GM19025 (cell line): Measurements from ENCODE around the gene USP4.

Experiments
- ATAC-seq: cut with Tn5 transposase; IDR thresholded peaks from one replicate; pipeline ENCODE4 v1.9.1; 2021; ENCODE audit warnings: mild to moderate bottlenecking, low read depth, moderate library complexity; ENCODE audit not compliant: unreplicated experiment

USP4 gene

GRCh38 chr3:49302613-49303012, 37.2 kb downstream of the USP4 start:
- no peak for ATAC-seq

- no peak for ATAC-seq
Observed at GRCh38 chr3:49300595-49300994, 39.3 kb downstream of the USP4 start.

DNA sequence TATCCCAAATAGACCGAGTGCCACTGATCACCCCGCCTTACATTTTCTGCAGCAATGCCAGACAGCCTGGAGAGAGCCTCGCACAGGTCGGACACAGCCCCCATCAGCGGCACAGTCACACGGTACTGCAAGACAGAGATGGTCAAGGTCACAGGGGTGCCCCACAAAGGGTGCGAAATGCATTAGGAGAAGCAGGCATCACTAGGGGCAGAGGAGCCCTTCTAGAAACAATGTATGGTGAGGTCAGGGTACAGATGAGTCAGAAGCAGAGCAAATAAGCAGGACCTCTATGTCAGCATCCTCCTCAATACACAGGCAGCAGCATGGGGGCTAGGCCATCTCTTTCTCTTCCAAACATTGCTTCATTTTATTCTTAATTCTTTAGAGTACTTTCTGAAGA, 41.3 kb downstream of the USP4 start:
- no peak for ATAC-seq

- no peak for ATAC-seq
Observed at GRCh38 chr3:49296781-49297411, 43.0 kb downstream of the USP4 start.

DNA sequence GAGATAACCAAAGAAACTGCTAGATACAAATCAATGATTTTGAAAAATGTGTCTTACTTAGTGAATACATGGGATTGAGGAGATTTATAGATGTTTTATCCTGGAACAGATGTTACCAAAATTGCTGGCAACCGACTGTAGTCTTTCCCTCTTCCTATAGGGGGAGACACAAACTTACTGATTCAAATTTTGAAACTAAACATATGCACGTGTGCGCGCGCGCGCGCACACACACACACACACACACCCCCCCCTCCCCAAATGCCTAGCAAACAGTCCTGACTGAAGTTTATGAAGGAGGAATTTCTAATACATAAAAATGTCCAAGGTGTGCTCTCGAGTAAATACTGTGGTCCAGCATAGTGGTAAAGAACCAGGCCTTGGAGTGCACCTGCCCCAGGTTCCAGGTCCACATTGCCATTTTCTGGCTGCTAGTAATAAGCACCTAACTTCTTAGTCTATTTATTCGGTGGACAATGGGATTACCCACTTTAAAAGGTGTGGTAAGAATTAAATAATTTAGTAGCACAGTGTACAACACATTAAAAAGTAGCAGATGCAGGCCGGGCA, 44.3 kb downstream of the USP4 start:
- no peak for ATAC-seq

DNA sequence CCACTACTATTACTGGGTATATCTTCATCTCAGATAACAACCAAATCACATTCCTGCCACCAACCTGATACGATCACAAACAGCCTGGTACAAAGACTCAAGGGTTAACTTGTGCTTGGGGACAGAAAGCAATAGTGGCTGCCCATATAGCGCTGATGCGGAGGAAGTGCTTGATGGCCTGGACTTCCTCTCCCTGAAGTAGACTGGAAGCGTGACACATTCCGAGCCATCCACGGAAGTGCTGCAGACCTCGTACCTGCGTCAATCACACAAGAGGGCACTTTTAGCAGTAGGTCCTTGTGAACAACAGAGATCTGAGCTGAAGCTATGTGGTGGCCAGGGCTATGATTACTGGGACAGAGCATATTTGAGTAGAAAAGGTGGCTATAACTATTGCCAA, 45.5 kb downstream of the USP4 start:
- no peak for ATAC-seq

DNA sequence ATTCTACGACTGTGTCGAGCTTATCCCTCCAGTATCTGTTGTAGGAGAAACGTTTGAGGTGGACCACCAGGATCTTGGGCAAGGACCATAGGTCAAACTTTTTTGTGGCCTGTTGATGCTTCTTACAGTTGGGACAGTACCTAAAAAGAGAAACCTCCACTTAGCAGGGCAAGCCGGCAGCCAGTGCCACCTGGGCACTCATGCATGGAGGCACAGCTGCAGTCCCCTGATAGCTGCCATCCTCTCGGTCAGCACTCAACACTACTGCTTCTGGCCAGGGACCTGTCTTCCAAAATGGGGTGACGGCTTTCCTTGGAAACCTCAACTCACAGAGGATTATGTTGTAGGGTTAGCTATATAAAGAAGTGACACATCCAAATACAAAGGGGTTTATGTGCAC, 55.9 kb downstream of the USP4 start:
- ATAC-seq = no peak

DNA sequence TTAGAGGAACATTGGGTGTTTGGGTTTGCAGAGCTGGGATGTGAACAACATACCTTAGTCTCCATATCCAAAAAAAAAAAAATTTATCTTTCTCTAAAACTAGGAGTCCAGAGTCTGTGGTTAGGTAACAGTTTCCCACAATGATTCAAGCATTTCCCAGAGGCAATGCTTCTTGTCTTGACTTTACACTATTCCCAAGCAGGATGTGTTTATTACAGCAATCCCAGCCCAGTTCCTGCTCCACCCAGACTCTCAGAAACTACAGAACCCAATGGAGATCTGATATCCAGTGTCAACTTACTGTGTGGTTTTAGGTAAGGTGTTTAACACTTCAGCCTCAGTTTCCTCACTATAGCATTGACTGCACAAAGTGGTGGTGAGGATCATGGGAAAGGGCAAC, 60.5 kb downstream of the USP4 start:
- ATAC-seq = no peak

DNA sequence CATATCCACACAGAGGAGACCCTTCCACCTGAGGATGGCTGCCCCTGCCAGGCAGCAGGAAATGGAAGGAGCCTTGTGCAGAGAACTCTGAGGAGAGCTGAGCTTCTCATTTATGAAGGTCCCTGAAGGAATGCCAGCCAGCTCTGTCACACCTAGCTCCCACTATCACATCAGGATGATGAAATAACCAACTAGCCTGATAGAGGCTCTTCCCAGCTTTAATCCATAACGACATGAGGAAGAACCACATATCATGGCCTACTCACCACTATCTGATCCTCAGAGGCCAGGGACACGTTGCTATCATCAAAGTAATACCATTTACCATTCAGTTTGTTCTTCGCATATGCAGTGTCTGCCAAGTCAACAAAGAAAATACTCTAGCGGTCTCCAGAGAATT, 61.3 kb downstream of the USP4 start:
- ATAC-seq = no peak

DNA sequence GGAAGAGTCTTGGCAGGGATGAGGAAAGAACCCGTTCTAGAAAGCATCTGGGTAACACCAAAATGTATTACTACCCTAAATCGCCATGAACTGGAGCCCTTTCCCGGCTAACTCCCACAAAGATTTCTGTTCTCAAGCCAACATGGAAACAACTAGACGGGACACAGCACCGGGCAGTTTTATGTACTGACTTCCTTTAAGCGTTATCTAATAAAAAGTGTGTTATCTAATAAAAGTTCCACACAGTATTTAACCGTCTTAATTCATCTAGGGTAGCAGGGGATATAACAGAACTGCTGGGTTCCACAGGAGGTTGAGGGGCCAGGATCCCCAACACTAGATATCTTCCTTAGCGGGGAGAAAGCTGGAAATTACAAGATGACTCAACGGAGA, 62.5 kb downstream of the USP4 start:
- no peak for ATAC-seq

DNA sequence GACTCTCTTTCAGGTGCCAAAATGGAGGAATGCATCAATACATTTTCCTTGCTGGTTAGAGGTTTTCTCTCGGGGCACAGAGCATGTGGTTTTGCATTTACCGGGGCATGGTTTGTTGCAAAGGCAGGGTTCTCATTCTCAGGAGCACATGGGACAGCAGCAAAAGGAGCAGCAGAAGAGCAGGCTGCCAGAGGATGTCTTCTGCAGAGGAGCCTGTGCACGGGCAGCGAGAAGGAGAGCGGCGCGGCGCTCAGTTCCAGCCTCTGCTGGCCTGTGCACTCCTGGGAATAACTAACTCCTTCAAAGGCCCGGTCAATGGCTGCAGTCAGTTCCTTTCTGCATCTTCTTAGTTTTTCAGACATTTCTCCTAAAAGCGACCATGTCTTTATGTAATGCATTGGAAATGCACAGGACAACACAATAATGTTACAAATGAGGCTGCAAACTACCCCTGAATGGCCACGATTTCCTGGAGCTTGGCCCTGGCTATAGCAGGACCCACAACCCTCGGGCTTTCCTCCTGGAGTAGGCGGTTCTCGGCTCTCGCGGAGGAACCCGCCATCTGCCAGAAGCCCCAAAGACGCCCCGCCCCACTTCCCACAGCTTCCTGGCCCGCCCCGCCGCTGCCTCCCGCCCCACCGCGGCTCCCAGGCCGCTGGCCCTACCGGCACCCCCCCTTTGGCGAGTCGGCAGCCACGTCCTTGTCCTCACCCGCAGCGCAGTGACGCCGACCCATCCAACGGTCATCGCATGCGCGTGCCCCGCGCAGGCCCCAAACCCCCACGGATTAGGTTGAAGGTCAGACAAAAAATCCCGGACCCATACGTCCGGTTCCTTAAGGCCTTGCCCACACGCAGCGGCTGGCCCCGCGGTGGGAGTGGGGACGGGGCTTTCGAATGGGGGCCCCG, 63.1 kb downstream of the USP4 start, which contains the start of gene C3orf62:
TSS of gene C3orf62 (minus strand) at position 758 of the 908 bp plus-strand sequence. CDS start at position 398, 360 bp downstream.
- ATAC-seq = peak; percentile 63

GRCh38 chr3:49273825-49274532, 65.9 kb downstream of the USP4 start:
- ATAC-seq = no peak

- no peak for ATAC-seq
Observed at GRCh38 chr3:49271047-49271446, 68.8 kb downstream of the USP4 start.

DNA sequence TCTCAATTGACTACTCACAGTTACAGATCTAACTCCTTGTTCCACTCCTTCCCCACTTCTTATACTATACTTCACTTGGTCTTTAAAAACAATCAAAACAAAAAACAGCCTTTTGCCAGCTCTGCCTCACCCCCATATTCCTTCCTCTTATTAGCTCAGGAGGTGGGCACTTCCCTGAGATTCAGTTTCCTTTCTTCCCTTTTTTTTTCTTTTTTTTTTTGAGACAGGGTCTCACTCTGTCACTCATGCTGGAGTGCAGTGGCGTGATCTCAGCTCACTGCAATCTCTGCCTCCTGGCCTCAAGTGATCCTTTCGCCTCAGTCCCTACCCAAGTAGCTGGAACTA, 69.7 kb downstream of the USP4 start:
- no peak for ATAC-seq

DNA sequence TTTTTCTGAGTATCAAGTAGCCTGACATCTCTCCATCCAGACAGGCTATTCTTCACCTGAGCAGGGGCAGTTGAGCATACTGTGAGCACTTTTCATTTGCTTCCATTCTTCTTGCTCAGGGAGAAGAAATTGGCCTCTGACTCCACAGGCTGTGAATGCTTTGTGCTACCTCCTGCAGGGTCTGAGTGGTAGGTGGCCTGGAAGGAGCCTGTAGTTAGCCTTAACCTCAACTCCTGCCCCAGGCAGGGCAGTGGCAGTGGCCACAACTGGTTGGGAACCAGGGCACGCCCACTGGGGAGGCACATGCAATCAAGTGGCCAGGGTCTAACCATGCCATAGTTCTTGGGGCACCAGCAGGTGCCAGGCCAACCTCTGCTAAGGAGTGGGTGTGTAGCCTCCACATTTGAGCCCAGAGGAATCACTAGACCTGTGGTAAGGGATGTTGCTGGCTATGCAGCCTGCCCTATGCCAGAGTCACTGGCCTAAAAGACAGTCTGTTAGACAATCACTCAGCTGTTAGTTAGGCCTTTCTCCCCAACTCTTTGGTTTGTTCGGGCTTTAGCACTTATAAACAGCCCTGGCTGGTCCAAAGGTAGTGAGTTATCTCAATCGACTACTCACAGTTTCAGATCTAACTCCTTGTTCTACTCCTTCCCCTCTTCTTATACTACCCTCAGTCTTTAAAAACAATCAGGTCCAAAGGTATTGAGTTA, 70.3 kb downstream of the USP4 start:
- no peak for ATAC-seq

- ATAC-seq = no peak
Observed at GRCh38 chr3:49266410-49267095, 73.3 kb downstream of the USP4 start.

DNA sequence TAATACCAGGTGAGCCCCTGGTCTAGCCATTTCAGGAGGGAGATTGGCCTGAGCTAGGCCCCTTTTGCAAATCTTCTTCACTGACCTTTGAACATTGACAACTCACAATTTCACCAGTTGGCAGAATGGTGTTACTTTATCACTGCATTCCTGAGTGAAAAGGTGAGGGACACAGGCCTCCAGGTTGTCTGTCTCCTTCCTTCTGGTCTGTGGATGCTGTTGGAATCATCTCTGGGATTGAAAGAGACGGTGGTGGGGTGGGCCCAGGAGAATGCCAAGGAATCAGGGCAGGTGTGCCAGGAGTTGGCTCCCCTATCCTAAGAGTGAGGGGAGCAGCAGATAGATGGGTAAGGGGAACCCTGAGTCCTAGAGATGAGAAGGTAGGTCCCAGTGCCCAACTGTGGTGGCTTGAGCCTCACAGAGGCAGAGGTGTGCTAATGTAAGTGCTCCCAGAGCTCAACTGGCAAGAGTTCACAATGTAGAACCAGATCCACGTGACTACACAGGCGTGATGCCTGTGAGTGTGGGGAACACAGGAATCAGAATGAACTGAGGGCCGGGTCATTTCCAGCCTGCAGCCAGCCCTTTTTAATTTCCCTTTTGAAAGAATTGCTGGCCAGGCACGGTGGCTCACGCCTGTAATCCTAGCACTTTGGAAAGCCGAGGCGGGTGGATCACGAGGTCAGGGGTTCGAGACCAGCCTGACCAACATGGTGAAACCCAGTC, 74.0 kb downstream of the USP4 start:
- ATAC-seq = no peak

DNA sequence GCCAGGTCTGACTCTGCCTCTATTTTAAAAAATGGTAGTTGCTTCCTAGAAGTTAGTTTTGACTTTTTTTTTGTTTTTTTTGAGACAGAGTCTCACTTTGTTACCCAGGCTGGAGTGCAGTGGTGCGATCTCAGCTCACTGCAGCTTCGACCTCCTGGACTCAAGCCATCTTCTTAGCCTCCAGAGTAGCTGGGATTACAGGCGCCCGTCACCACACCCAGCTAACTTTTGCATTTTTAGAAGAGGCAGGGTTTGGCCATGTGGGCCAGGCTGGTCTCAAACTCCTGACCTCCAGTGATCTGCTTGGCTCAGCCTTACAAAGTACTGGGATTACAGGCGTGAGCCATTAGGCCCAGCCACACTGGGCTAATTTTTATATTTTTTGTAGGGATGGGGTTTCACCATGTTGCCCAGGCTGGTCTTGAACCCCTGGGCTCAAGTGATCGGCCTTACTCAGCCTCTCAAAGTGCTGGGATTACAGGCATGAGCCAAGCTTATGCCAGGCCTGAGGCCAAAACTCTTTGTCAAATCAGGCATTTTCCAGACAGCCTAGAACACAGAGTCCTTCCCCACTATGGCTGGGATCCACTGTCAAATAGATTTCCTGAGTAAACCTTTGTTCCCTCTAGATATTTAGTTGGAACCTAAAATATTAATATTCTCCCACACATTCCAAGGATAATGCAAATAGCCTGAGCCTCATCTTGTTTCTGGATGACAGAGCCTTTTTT, 76.5 kb downstream of the USP4 start:
- no peak for ATAC-seq
